DMS 273 treated with DMSO at 0.1 percent for 48 hours (cell line): ENCODE data around the gene ZNF569.
A peak's percentile ranks its signal among the peaks of the same experiment; 100 is the strongest.
"Not testable (repeated sequence)": the region's sequence is repeated elsewhere in the genome, so short reads cannot be mapped to it uniquely, and the experiment has no call there.

Experiments used
- DNase-seq: peaks from one replicate; lab custom pipeline; 2025; lab: John Stamatoyannopoulos, UW

The ZNF569 gene

DNA sequence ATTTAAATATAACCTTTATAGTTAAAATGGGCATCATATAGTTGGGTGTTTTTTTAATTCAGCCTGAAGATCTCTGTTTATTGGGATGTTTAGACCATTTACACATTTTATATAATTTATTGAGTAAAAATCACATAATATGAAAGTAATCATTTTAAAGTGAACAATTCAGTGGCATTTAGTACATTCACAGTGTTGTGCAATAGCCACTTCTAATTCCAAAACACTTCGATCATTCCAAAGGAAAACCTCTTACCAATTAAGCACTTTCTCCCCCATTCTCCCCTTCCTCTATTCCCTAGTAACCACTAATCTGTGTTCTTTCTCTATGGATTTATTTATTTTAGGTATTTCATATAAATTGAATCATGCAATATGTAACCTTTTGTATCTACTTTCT lies 66.2 kb downstream of the ZNF569 start:
- no peak for DNase-seq

DNA sequence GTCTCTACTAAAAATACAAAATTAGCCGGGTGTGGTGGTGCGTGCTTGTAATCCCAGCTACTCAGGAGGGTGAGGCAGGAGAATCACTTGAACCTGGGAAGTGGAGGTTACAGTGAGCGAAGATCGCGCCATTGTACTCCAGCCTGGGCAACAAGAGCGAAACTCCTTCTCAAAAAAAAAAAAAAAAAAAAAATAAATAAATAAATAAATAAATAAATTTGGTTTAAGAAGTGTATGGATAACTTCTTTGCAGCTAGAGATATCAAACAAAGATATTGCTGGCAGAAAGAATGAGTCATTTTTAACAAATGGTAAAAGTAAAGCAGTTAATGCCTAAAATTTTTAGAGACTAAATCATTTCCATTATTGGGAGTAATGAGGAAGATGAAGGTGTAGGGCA lies 75.8 kb downstream of the ZNF569 start:
- not testable (repeated sequence) for DNase-seq

DNA sequence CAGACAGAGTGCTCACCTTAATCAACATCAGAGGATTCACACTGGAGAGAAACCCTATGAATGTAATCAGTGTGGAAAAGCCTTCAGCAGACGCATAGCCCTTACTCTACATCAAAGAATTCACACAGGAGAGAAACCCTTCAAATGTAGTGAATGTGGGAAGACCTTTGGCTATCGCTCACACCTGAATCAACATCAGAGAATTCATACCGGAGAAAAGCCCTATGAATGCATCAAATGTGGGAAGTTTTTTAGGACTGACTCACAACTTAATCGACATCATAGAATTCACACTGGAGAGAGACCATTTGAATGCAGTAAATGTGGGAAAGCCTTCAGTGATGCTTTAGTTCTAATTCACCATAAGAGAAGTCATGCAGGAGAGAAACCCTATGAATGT lies 78.0 kb downstream of the ZNF569 start:
- no peak for DNase-seq

DNA sequence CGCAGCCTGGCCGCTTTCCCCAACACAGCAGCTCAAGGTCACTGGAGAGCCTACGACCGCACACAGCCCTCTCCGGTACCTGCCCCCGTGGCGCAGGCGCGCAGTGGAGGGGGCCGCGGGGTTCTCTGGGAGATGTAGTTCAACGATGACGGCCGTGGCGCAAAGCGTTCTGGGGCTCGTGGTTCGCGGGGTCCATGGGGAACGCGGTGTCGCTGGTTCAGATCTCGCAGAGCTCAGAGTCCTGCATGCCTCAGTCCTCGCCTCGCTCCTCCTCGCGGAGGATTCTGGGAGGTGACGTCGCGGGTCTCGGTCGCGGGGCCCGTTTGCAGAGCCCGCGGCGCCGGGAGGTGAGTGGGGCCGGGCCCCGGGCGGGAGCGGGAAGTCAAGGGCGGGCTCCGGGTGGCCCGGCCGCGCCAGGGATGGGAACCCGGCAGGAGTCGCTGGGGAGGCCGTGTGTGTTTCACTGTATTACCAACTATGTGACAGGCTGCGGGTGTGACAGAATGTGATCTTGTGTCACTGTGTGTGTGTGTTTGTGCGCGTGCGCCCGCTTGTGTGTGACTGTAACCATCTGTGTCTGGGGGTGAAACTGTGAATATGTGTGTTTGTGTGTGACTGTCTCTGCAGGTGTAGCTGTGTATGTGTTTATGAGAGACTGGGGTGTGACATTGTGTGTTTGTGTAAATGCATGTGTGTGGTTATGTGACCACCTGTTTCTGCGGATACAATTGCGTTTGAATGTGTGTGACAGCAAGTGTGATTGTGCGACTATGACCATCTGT lies 96.2 kb downstream of the ZNF569 start, which contains the start of gene ZNF527:
TSS of gene ZNF527 (plus strand) at position 220 of the 782 bp plus-strand sequence. CDS start 3,100 bp downstream, outside the sequence.
- peak; percentile 90 for DNase-seq

DNA sequence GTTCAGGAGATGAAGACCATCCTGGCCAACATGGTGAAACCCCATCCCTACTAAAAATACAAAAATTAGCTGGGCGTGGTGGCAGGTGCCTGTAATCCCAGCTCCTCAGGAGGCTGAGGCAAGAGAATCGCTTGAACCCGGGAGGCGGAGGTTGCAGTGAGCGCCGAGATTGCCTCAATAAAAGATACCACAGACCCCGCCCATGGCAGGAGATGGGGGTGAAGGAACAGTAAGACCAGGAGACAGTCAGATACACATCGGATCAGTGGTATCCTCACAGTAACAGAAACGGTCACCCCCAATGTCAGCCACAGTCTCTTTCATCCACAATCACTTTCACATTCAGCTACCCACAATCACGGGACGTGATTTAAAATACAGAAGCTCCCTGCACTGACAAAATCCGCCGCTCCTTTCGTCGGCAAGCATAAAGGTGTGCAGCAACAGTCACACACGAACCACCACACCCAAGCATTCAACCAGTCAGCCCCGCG lies 96.8 kb downstream of the ZNF569 start:
- not testable (repeated sequence) for DNase-seq

DNA sequence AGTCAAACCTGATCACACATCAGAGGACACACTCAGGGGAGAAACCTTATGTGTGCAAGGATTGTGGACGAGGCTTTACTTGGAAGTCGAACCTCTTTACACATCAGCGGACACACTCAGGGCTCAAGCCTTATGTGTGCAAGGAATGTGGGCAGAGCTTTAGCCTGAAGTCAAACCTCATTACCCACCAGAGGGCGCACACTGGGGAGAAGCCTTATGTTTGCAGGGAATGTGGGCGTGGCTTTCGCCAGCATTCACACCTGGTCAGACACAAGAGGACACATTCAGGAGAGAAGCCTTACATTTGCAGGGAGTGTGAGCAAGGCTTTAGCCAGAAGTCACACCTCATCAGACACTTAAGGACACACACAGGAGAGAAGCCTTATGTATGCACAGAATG lies 104.5 kb downstream of the ZNF569 start:
- no peak for DNase-seq

DNA sequence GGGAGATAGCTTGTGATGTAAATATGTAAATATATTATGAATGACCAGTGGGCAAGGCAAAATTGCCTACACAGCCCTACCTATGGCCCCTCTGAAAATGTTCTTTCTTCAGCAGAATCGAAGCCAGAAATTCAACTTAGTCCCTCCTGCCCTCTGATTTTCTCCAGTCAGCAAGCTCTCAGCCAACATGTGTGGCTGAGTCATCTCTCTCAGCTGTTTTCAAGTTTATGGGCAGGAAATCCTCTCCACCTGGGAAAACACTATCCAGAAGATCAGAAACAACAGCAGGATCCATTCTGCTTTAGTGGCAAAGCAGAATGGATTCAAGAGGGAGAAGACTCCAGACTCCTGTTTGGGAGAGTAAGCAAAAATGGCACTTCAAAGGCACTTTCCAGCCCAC lies 105.2 kb downstream of the ZNF569 start:
- no peak for DNase-seq
